COLO668 (cell line): ENCODE data around the gene OPALIN.
A peak's percentile ranks its signal among the peaks of the same experiment; 100 is the strongest.

Experiments
- DNase-seq: peaks from one replicate; lab custom pipeline; 2025; ENCODE audit not compliant: unreplicated experiment; lab: John Stamatoyannopoulos, UW

The OPALIN gene

DNA sequence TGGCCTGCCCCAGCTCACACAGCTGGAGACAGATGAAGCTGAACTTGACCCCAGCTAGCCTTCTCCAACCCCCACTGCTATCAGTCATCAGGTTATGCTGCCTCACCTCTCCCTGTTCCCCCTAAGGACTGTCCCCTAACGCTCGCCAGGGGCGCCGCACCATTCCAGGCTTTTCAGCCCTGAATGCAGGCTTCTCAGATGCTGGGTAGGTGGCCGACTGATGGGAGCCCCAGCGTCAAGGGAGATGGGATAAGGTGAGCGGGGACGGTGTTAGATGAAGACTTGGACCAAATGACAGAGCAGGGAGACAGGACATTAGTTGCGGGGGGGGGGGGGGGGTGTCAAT is 15.8 kb upstream of the OPALIN start:
- DNase-seq, result no peak

DNA sequence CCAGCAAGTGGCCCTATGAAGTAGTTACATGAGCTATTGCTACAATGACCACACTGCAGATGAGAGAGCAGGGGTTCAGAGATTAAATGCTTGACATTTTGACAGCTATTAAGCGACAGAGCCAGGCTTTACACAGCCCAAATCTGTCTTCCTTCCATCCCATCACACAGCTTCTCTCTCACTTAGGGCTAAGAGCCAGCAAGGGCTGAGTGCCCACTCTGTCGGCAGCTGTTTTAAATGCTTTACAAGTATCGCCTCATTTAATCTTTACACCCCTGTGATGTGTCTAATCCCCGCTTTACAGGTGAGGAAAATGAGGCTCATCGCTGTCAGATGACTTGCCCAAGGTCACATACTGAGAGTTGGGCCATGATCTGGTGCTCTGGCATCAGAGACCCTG is 15.2 kb upstream of the OPALIN start:
- no peak for DNase-seq

DNA sequence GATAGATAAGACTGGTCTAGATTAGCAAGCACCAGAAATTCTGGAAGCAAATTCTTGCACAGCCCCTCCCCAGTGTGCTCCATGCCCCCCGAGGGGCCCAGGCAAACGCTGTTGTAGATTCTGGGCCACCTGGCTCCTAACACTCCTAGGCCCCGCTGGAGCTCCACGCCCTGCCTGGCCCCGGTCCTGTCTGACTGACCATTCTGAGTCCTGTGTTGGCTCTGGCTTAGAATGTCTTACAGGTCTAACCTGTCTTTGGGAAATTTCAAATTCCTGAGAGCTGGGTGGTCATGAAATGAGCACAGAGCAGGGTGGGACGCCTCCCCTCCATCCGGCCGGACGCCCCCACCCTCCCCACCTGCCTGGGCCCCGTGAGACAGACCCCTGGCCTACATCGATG is 12.6 kb upstream of the OPALIN start:
- DNase-seq, result no peak

DNA sequence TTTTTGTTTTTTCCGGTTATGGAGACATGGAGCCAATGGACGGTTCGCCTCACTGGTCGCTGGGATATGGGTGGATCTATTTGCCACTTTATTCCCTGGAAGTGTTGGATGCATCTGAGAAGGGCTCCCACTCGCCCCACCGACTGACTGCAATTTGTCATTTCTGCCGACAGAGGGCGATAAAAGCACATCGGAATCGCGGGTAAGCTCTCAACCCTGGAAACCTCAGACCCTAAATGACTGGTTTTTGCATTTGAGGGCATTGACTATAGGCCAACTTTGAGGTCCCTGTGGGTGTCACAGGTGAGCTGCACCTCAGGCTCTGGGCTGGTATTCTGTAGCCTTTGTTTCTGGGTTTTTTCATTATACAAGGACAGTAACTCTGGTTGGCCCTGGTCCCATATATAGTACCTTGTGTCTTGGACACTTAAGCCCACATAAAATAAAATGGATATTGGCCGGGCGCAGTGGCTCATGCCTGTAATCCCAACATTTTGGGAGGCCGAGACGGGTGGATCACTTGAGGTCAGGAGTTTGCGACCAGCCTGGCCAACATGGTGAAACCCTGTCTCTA is 11.9 kb upstream of the OPALIN start:
- DNase-seq, result peak; percentile 27

DNA sequence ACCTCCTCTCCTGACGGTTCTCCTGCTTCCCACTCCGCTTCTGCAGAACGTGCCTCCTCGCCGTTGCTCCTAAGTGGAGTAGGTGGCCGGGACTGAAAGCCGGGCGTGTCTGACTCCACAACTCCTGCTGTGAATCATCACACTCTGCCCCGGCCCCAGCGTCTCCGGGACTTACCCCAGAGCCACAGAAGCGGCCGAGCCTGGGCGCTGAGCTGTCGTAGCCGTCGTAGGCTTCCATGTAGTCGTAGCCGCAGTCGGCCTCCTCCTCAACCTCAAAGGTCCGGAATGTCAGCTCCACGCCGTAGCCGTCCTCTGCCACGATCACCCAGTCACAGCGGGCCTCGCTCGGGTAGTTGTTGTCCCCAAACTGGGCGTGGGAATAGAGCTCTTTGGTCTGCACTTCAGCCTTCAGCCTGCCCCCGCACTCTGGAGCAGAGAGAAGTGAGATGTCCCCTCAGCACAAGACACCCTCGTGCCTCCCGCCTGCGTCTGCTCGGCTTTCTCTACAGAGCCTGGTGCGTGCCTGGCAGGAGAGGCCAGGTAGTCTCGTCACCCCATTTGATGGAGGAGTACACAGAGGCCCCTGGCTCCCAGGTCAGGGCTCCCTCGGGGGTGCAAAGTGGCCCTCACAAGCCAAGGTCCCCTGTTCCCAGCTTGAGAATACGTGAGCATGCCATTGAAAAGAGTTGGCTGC is 11.2 kb upstream of the OPALIN start:
- no peak for DNase-seq

DNA sequence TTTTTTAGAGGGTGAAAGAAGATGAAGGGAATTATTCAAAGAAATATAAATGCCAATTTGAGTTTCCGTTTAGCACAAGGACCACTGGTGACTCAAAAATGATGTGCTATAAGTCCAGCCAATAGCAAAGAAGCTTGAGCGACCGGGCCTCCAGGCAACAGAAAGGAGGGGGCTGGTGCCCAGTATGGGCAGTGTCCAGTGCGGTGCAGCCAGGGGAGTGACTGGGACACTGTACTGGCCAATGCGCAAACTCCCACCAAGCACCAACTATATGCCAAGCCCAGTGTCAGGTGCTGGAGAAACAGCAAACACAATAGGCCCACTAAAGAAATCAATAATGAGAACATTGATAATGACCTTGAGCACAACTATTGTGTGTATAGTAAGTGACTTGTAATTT is 10.2 kb upstream of the OPALIN start:
- no peak for DNase-seq

DNA sequence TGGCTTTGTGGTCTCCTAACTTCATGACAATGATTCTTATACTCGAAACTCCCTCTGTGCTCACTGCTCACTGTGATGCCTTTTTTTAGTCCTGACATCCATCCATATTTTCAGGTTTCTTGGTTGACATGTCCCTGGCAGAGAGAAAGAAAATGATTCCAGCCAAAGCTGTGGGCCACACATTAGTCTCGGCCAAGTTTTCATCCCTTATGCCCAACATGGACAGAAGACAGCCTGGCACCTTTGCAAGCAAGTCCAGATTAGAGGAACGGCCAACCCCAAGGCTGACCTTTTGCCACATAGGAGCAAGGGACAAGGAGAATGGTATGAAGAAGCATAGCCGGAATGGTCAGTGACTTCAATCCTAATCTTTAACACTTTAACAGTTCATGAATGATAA is 8.7 kb upstream of the OPALIN start:
- no peak for DNase-seq

DNA sequence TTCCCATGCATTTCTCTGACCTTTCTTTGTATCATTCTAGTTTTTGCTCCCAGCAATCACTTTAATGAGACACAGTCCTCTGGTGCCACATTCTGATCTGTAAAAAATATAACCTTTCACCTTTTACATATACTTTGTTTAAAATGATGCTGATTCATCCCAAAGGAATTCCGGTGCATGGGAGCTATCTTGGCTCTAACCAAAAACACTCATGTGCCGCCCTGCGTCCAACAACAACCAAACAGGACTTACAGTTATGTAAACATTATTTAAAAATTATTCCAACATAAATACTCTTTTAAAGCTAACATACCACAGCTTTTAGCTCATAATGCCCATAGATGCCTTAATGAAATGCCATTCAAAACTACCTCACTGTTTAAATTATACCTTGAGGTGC is 7.7 kb upstream of the OPALIN start:
- no peak for DNase-seq

DNA sequence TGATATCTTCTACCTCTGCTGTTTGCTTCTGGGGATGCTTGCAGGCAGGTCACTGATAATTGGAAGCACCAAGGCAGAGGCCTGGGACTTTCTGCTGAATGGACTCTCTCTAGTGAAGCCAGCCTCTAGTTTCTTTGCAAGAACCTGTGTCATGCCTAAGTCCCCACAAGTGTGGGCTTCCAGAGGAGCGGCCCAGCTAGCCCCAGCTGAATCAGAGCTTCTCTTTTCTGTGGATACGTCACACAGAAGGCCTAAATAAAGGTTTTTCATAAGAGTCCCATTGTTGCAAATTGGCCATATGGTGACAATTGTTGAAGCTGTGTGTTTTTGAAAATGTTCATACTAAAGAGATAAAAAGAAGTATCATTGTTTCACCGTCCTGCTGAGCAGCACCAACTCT is 6.8 kb upstream of the OPALIN start:
- no peak for DNase-seq

DNA sequence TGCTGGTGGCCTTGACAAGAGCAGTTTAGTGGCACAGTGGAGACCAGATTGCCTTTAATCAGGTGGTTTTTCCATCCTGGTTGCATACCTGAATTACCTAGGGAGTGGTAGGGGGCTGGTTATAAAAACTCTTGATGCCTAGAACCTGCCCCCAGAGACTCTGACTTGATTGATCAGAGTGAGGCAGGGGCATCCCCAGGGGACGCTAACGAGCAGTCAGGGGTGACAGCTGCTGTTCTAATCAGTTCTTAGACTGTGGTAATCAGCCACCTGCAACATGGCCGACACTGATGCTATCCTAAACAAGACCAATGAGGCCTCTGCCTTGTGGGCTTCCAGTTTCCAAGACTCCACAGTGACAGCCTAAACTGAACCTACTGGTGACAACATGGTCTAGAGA is 2.0 kb upstream of the OPALIN start:
- DNase-seq, result no peak

DNA sequence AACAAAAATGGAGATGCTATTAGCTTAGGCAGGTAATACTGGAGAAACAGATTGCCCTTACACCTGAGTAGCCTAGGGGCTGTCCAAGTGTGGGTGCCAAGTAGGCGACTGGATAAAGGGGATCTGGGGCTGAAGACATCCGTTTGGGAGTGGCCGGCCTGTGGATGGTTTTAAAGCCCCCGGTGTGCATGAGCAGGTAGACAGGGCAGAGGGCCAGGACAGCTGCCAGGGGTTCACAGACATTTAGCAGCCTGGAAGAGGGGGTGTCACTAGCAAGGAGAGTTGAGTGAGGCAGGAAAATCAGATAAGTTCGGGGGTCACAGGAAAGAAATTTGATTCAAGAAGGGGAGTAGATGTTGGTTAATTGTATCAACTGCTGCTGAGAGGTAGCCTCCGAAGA is 1.5 kb upstream of the OPALIN start:
- no peak for DNase-seq

DNA sequence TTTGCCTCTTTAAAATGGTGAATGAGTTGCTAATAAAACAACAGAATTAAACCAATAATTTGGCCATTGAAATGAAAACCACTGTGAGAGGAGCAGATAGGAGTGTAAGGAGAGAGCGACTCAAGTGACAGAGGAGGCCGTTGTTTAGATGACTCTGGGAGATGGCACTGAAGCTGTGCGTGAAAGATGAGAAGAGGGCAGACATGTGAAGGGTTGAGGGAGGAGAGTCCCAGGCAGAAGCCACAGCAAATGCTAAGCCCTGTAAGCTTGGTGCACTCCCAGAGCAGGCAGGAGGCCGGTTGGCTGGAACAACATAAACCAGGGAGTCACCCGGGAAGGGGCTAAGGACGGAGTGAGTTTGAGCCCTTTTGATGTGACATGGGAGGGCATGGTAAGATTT is 814 bp upstream of the OPALIN start:
- no peak for DNase-seq

DNA sequence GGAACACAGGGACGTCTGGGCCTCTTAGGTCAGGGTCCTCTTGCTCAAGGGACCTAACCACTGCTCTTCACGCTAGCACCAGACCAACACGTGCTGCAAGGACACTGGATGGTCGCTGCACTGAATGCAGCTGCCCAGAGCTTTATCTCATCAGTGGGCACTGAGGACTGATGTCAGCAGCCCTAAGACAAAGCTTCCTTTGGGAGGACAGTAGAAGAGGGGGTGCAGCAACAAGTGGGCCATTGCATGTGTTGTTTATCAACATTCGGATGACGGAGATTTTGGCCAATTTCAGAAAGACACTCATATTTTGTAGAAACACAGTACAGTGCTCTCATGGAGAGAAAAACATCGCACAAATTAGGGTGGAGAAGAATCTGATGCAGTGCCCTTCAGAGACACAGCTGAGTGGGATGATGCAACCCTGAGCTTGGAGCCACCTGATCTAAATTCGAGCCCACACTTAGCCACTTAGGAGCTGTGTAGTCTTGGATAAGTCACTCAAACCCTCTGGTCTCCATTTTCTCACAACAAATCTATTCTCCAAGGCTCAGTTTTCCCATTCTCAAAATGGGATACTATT is 1.7 kb downstream of the OPALIN start:
- no peak for DNase-seq

DNA sequence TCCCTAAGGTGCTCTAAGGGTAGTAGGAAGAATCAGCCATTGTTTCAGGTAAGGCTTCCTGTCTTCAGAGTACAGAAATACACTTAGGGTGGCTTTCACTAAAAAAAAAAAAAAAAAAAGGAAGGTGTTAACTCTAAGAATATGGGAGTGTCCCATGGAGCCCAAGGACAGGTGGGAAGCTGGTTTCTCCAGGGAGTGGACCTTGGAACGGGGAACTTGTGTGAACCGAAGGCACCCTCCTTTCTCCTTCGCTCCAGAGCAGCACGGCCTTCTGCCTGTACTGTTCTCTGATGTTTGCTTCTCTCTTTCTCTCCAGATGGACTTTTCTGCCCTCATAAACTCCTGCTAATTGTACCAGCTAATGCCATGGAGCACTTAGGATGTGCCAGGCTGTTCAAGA is 6.2 kb downstream of the OPALIN start:
- no peak for DNase-seq

DNA sequence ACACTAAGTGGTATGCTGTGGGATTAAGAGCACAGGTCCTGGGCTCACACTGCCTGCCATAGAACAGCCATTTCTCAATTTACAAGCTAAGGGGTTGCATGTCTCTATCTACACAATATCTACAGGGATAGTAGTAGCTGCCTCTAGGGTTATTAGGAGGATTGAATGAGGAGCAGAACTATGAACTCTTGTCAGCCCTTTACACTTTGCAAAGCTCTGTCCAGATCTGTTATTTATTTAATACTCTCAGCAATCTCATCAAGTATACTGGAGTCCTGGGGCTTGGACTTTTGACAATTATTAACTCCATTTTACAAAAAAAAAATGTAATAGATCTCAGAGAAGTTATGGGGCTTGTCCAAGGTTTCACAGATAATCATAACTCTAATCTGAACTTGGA is 6.8 kb downstream of the OPALIN start:
- DNase-seq, result no peak

DNA sequence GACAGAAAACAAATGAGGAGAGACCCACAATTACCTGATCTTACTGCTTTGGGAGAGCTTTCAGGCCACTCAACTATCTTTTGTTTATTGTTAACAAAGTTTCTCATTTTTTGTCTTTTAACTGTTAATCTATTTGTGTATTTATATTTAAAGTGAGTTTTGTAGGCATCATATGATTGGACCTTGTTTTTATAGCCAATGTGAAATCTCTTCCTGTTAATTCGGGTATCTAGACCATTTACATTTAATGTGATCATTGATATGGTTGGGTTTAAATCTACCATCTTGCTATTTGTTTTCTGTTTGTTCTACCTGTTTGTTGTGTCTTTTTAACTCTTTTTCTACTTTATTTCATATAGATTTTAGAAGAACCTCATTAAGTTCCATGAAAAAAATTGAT is 12.5 kb downstream of the OPALIN start:
- no peak for DNase-seq

DNA sequence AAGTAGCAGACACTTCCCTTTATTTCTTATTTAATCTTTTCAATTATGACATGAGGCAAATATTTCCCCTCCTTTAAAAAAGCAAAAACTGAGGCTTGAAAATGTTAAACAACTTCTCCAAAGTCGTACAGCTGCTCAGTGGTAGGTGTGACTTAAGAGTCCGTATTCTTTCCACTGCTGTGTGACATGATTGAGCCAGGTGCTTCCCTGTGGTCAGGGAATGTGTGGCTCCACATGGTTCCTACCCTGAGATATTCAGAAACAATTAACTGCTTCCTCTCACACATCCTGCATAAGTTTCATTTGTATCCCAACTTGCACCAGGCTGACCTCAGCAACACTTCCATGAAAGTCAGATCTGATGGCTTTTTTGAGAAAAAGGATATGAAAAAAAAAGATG is 13.6 kb downstream of the OPALIN start:
- DNase-seq, result no peak

DNA sequence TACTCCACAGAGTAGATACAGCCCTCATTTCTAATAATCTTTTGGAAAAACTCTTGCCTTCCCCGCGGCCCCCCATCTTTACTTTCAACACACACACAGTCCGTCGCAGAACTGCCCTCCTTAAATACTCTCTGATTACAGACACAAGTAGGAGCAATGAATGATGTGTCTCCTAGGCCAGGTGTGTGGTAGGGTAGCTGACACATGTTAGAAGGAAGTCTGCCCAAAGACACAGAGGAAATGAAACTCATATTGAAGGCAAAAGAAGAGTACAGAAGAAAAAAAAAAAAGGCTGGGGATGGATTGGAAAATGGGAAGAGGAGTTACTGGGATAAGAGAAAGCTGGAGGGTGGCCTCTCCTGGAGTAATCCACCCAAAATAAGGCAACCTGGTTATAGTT is 14.6 kb downstream of the OPALIN start:
- no peak for DNase-seq

DNA sequence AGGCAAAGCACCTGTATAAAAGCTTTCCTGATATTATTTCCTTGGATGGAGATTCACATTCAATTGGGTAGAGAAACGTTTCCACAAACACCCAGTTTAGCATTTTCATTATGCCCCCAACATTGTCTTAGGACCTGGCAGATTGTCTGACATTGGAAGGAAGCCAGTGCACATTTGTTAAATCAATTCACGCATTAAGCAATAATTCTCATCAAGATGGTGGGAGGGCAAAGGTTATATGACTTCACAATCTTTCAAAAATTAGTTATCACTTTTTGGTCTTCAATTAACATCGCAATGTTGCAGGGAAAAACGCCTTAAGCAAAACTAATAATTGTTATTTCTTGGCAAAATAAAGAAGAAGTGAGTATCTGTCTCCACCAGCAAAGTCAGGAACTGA is 16.4 kb downstream of the OPALIN start:
- no peak for DNase-seq

DNA sequence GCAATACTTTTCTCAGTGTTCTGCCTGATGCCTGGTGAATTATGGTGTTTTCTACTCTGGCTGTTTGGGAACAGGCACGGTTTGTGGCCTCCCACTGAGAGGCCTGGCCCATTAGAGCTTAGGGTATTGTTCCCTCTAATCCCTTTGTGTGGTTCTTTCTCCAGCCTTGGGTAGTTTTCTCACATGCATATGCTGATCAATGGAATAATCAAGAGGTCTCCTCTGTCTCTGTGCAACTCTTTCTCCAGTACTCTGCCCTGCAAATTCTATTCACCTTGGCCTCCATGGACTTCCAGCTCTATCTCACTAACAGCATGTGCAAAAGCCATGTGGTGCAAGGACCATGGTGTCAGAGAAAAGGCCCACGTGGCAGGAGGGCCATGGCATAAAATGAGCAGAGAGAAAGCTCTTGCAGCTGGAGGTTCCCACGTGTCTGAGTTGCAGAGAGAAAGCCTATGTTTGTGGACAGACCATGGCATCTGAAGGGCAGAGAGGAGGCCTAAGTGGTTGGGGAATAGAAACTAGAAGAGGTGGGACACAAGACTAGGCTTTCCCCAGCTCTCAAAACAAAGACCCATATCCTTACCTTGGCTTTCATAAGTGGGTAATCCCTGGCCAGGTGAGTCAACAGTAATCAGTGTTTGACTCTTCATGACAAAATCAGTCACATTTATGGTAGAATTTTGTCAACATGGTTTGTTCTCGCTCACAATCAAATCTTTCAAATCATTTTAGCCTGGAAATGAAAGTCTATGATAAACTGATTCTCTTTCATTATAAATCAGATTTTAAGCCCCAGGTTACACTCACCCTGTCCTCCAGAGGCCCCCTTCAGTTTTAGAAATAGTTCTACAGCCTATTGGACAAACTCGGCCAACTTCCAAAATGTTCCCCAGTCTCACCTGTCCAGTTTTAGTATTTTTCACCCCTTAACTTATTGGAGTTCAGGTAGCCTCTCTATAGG is 17.3 kb downstream of the OPALIN start:
- no peak for DNase-seq

DNA sequence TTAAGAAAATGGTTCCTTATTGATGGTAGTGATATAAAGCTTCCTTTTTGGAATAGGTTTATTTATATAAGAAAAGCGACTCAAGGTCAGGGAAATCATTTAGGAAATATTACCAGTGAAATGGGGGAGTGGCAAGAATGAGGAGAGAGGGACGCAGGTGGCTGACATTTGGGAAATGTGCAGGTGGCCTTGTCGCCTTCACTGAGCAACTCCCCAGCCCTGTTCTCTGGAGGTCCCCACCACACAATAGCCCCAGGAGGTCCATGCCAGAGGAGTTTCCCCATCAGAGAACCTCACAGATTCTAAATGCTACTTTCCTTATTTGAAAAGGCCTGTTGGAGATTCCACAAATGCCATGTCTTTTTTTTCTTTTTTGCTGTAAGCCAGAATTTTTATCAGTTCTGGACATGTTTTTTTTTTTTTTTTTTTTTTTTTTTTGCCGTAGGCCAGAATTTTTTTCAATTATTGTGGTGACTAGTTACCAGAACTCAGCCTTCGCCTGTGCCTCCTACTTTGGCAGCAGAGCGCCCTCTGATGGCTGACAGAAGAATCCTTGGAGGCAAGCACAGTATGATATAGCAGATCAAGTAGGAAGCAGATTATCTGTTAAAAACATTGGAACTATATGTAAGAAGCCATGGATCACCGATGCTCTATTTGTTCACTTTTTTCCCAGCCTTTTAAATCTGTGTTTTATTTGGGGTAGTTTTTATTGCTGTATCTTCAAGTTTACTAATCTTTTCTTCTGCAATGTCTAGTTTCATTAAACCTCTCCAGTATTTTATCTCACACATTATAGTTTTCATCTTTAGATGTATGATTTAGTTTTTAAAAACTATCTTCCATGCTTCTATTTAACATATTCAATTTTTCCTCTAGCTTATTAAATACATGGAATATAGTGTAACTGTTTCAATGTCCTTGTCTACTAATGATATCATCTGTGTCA is 18.6 kb downstream of the OPALIN start:
- peak; percentile 33 for DNase-seq
